ENCODE measurements around the gene C1orf56.

Gene C1orf56

DNA sequence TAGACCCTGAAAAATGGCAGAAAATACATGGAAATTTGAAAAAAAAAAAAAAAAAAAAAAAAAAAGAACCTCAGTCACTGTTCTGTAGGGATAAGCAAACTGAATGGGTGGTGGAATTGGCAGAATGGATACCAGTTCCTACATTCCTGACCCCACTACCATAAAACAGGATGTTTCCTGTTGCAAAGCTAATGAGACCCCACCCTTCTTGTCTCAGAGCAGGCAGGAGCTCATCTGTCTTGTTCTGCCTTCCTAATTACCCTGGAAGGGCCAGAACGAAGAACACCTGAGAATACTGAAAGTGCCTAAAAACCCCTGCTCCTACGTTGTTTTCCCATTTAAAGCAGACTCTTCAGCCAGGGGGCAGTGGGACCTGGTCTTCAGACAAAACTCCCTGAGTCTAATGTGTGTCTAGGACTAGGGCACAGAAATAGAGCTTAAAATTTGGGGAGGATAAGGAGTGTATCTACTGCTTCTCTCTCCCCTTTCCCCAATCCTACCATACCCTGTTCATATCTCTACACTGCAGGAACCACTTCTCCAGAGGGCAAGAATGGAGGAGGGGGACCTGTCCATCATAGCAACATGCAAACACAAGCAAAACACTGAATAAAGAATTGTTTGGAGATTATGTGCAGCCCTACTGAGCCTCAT, 3.9 kb downstream of the C1orf56 start:
- no peaks in the 10 kb centered on the region for H3K9me3 ChIP-seq (ENCODE audit: control insufficient read depth, insufficient read depth, low read length)
- H3K4me3 ChIP-seq (ENCODE audit: low read length) = no peak overlapping the region
- TF ChIP-seq CTCF (IDR thresholded peaks at IDR 0.05; ENCODE audit: low read depth, low read length, poor library complexity, severe bottlenecking) = no peak
- TF ChIP-seq EZH2phosphoT487 (IDR thresholded peaks at IDR 0.05; ENCODE audit: borderline replicate concordance, low read length) = no peak
- H3K27me3 ChIP-seq (ENCODE audit: control insufficient read depth, low read length) = no peaks in the 10 kb centered on the region
- H3K4me1 ChIP-seq (ENCODE audit: control insufficient read depth, low read length) = peaks cover 23% of the 10 kb centered on the region
- no peak overlapping the region for H3K4me2 ChIP-seq (ENCODE audit: low read length)
- H3K9me2 ChIP-seq (replicated peaks; ENCODE audit: control insufficient read depth, low read length) = no peaks in the 10 kb centered on the region
- H3K27ac ChIP-seq (ENCODE audit: low read depth, low read length) = no peak overlapping the region
- peaks cover 40% of the 10 kb centered on the region for H3F3A ChIP-seq (ENCODE audit: control insufficient read depth, insufficient read depth)
- peaks cover 3% of the 10 kb centered on the region for H4K20me1 ChIP-seq (ENCODE audit: control insufficient read depth, insufficient read depth, low read depth, low read length)
- H3K79me2 ChIP-seq (ENCODE audit: control insufficient read depth, low read length) = peaks cover 11% of the 10 kb centered on the region
- peaks cover 60% of the 10 kb centered on the region for H3K36me3 ChIP-seq (ENCODE audit: control insufficient read depth, low read length)

GRCh38 chr1:151054971-151055547, 7.5 kb downstream of the C1orf56 start:
- H3K9me3 ChIP-seq (ENCODE audit: control insufficient read depth, insufficient read depth, low read length) = no peaks in the 10 kb centered on the region
- H3K4me1 ChIP-seq (ENCODE audit: control insufficient read depth, low read length) = peaks cover 31% of the 10 kb centered on the region
- H3F3A ChIP-seq (ENCODE audit: control insufficient read depth, insufficient read depth) = peaks cover 31% of the 10 kb centered on the region
- H3K27me3 ChIP-seq (ENCODE audit: control insufficient read depth, low read length) = no peaks in the 10 kb centered on the region
- no peak for TF ChIP-seq CTCF (IDR thresholded peaks at IDR 0.05; ENCODE audit: low read depth, low read length, poor library complexity, severe bottlenecking)
- no peak for TF ChIP-seq EZH2phosphoT487 (IDR thresholded peaks at IDR 0.05; ENCODE audit: borderline replicate concordance, low read length)
- H3K9me2 ChIP-seq (replicated peaks; ENCODE audit: control insufficient read depth, low read length) = no peaks in the 10 kb centered on the region
- H3K4me2 ChIP-seq (ENCODE audit: low read length) = no peak overlapping the region
- H3K27ac ChIP-seq (ENCODE audit: low read depth, low read length) = no peak overlapping the region
- H4K20me1 ChIP-seq (ENCODE audit: control insufficient read depth, insufficient read depth, low read depth, low read length) = peaks cover 17% of the 10 kb centered on the region
- peaks cover 85% of the 10 kb centered on the region for H3K36me3 ChIP-seq (ENCODE audit: control insufficient read depth, low read length)
- no peak overlapping the region for H3K4me3 ChIP-seq (ENCODE audit: low read length)
- H3K79me2 ChIP-seq (ENCODE audit: control insufficient read depth, low read length) = peaks cover 47% of the 10 kb centered on the region

DNA sequence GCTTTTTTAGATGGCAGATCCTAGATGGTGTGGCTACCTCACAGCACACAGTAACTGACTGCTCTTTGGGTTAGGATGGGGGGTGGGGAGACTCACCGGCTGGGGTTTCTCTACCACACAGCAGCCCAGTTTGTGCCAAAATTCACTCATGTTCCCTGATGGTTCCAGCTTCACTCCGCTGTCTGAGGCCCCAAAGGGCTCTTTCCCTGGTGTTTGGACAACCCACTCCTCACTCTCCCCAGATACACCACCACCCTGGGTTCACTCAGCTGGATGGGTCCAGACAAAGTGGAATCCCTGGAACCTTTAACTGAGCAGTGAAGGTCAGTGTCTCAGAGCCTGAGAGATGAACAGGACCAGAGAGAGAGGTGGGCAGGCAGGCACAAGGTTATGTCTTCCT, 8.0 kb downstream of the C1orf56 start:
- H3K9me3 ChIP-seq (ENCODE audit: control insufficient read depth, insufficient read depth, low read length) = no peaks in the 10 kb centered on the region
- H3K79me2 ChIP-seq (ENCODE audit: control insufficient read depth, low read length) = peaks cover 52% of the 10 kb centered on the region
- H4K20me1 ChIP-seq (ENCODE audit: control insufficient read depth, insufficient read depth, low read depth, low read length) = peaks cover 17% of the 10 kb centered on the region
- TF ChIP-seq EZH2phosphoT487 (IDR thresholded peaks at IDR 0.05; ENCODE audit: borderline replicate concordance, low read length) (no peak), CTCF (IDR thresholded peaks at IDR 0.05; ENCODE audit: low read depth, low read length, poor library complexity, severe bottlenecking) (no peak)
- no peak overlapping the region for H3K27ac ChIP-seq (ENCODE audit: low read depth, low read length)
- H3K4me3 ChIP-seq (ENCODE audit: low read length) = no peak overlapping the region
- peaks cover 84% of the 10 kb centered on the region for H3K36me3 ChIP-seq (ENCODE audit: control insufficient read depth, low read length)
- no peaks in the 10 kb centered on the region for H3K9me2 ChIP-seq (replicated peaks; ENCODE audit: control insufficient read depth, low read length)
- no peak overlapping the region for H3K4me2 ChIP-seq (ENCODE audit: low read length)
- peaks cover 27% of the 10 kb centered on the region for H3F3A ChIP-seq (ENCODE audit: control insufficient read depth, insufficient read depth)
- H3K27me3 ChIP-seq (ENCODE audit: control insufficient read depth, low read length) = no peaks in the 10 kb centered on the region
- peaks cover 31% of the 10 kb centered on the region for H3K4me1 ChIP-seq (ENCODE audit: control insufficient read depth, low read length)

All from DOHH2 (cell line).